Caco-2 (cell line): ENCODE measurements around the gene ARHGEF10L. TPM values are rescaled to one million over a fixed set of nuclear protein-coding genes. Genes with fewer than 3 reads are reported as not detected.
A peak's percentile ranks its signal among the peaks of the same experiment; 100 is the strongest.

ENCODE experiments used
- BruUV-seq: library from RNA; stranded (reverse); fragments of 400-500 nt; replicated peaks from 2 replicates; lab custom pipeline; 2021; lab: Mats Ljungman, UMichigan
- CTCF ChIA-PET: fragments of 300-600 bp; sonication (Branson Sonifier 250); formaldehyde crosslinking; loops from one replicate; lab custom pipeline; 2022; ENCODE audit warnings: antibody characterized with exemption; lab: Charles Lee
- POLR2A ChIA-PET: fragments of 300-600 bp; sonication (Branson Sonifier 250); formaldehyde crosslinking; loops from one replicate; lab custom pipeline; 2022; ENCODE audit warnings: antibody characterized with exemption; lab: Charles Lee
- DNase-seq, 2 experiments: peaks; one replicate each; pipeline versions ENCODE4 v3.0.0 to v3.0.0-alpha.2; 2020 to 2022
- H3K27me3 ChIP-seq: replicated peaks from 2 replicates; pipeline ENCODE4 v1.6.0; 2011; ENCODE audit warnings: low read length; ENCODE audit not compliant: control insufficient read depth, insufficient read depth
- H3K36me3 ChIP-seq: 2 replicates; pipeline ENCODE4 v1.5.1; 2011; ENCODE audit warnings: low read length; ENCODE audit not compliant: control insufficient read depth, insufficient read depth
- H3K4me1 ChIP-seq: fragments of 250-450 bp; sonication (Bioruptor Pico); 2 replicates; pipeline ENCODE4 v1.5.1; 2020; ENCODE audit warnings: mild to moderate bottlenecking
- H3K4me3 ChIP-seq: 2 replicates; pipeline ENCODE4 v1.5.1; 2011; ENCODE audit warnings: low read depth, mild to moderate bottlenecking, control low read depth, low read length
- H3K9me3 ChIP-seq: fragments of 250-450 bp; sonication (Bioruptor Pico); 2 replicates; pipeline ENCODE4 v1.5.1; 2020; ENCODE audit warnings: mild to moderate bottlenecking, moderate library complexity
- H3K27ac Mint-ChIP-seq: one replicate; pipeline ENCODE4 v1.8.0; 2022; ENCODE audit warnings: mixed read lengths; ENCODE audit not compliant: unreplicated experiment
- H3K27me3 Mint-ChIP-seq: one replicate; pipeline ENCODE4 v1.8.0; 2022; ENCODE audit warnings: mixed read lengths; ENCODE audit not compliant: insufficient read depth, unreplicated experiment
- H3K36me3 Mint-ChIP-seq: one replicate; pipeline ENCODE4 v1.8.0; 2022; ENCODE audit warnings: mild to moderate bottlenecking, mixed read lengths; ENCODE audit not compliant: insufficient read depth, unreplicated experiment
- H3K4me1 Mint-ChIP-seq: one replicate; pipeline ENCODE4 v1.8.0; 2022; ENCODE audit warnings: low read depth, mixed read lengths; ENCODE audit not compliant: unreplicated experiment
- H3K4me3 Mint-ChIP-seq: one replicate; pipeline ENCODE4 v1.8.0; 2022; ENCODE audit warnings: mild to moderate bottlenecking, moderate library complexity, mixed read lengths; ENCODE audit not compliant: unreplicated experiment
- H3K9me3 Mint-ChIP-seq: one replicate; pipeline ENCODE4 v1.8.0; 2022; ENCODE audit warnings: mixed read lengths; ENCODE audit not compliant: unreplicated experiment
- intact Hi-C: fragments of 100-400 bp; cut with micrococcal nuclease; formaldehyde crosslinking; loops from one replicate; pipeline ENCODE4 v1.10.0; 2022; ENCODE audit not compliant: unreplicated experiment
- total RNA-seq: library from RNA; stranded (reverse); gene quantifications from 2 replicates; pipeline ENCODE4 v1.2.3, GENCODE V29; 2022
- TF ChIP-seq, protein P1 (sequence below), 2 experiments: fragments of 200-600 bp in 1 of 2; IDR thresholded peaks; 1 replicate in 1 of 2; 2 replicates in 1 of 2; pipeline versions ENCODE4 v1.5.1 to v1.8.0; 2011 to 2022; ENCODE audit warnings: antibody characterized with exemption in 1 of 2, control low read depth in 1 of 2, inconsistent platforms in 1 of 2, low read depth in 1 of 2, low read length in 1 of 2, mild to moderate bottlenecking in 1 of 2, moderate library complexity in 1 of 2; ENCODE audit not compliant: insufficient read depth in 1 of 2, severe bottlenecking in 1 of 2, unreplicated experiment in 1 of 2

The ARHGEF10L gene
- total RNA-seq, 1 experiment from 2014 or later: 31.3 TPM

DNA sequence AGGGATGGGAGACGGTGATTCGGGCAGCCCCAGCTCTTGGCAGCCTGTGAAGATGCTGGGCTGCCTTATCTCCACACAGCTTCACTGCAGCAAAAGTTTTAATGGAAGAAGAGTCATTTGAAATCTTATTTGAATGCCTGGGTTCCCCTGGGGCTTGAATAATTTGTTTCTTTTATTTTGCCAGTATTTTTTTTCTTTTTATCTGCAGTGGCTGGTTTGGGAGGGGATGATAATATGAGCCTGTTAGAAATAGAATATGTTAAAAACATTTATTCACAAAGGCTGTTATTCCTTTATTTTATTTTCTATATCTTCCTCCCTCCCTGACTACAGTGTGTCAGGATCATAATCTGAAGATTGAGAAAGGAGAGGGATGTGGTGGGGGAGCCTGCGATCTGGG is 103.4 kb downstream of the ARHGEF10L start:
- Mint-ChIP-seq H3K27ac (no peak overlapping the region), H3K36me3 (peaks cover 21% of the 10 kb centered on the region), H3K9me3 (no peaks in the 10 kb centered on the region), H3K4me3 (no peak overlapping the region), H3K27me3 (no peaks in the 10 kb centered on the region), H3K4me1 (no peaks in the 10 kb centered on the region)
- Histone ChIP-seq H3K9me3 (no peaks in the 10 kb centered on the region), H3K4me1 (no peaks in the 10 kb centered on the region), H3K36me3 (no peaks in the 10 kb centered on the region), H3K4me3 (no peak overlapping the region), H3K27me3 (no peaks in the 10 kb centered on the region)
- DNase-seq: no peak
- POLR2A ChIA-PET: no interaction called here
- no TSS peak for BruUV-seq
- CTCF ChIA-PET: no interaction called here
- intact Hi-C loops: no loop called here
- TF ChIP-seq, protein P1, sequence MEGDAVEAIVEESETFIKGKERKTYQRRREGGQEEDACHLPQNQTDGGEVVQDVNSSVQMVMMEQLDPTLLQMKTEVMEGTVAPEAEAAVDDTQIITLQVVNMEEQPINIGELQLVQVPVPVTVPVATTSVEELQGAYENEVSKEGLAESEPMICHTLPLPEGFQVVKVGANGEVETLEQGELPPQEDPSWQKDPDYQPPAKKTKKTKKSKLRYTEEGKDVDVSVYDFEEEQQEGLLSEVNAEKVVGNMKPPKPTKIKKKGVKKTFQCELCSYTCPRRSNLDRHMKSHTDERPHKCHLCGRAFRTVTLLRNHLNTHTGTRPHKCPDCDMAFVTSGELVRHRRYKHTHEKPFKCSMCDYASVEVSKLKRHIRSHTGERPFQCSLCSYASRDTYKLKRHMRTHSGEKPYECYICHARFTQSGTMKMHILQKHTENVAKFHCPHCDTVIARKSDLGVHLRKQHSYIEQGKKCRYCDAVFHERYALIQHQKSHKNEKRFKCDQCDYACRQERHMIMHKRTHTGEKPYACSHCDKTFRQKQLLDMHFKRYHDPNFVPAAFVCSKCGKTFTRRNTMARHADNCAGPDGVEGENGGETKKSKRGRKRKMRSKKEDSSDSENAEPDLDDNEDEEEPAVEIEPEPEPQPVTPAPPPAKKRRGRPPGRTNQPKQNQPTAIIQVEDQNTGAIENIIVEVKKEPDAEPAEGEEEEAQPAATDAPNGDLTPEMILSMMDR (IDR thresholded peaks at IDR 0.05; ENCODE audit: insufficient read depth in 1 of 2, low read depth in 1 of 2, low read length in 1 of 2, severe bottlenecking in 1 of 2, unreplicated experiment in 1 of 2): no peak

DNA sequence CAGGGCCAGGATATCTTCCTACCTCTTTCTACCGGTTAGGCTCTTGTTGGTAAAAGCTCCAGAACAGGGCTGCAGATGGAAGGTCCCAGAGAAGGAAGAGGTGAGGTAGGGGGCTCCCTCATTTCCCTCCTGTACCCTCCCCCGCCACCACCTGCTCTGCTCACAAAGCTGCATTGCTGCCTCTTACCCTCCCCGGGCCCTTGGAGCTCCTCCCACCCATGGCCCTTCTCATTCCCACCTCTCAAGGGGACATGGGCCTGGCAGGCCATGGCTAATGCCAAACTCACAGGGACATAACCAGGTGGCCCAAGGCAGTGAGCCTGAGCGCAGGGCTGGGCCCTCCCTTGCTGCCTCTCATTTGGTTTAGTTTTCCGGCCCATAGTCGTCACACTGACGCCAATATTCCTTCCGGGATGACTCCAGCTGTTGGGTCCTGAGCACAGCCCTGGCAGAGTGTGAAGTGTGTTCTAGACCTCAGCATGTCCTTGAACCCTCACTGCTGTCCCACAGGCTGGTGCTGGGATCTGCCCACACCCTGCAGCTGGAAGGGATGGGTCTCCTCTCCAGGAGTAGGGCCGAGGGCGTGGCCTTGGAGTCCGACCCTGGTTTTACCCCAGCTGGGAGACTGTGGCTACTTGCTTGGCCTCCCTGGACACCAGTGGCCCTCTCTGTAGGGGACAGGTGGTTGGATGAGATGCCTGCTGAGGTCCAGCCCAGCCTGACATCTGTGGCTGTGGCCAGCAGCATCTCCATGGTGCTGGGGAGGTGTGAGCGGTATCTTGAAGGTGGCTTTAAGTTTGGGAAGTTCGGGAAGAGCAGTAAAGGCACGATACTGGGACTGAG is 104.6 kb downstream of the ARHGEF10L start:
- no peaks in the 10 kb centered on the region for H3K36me3 ChIP-seq
- ChIA-PET CTCF (no interaction called here), POLR2A (no interaction called here)
- Mint-ChIP-seq H3K4me1 (no peaks in the 10 kb centered on the region), H3K36me3 (peaks cover 20% of the 10 kb centered on the region), H3K27me3 (no peaks in the 10 kb centered on the region), H3K27ac (no peak overlapping the region), H3K4me3 (no peak overlapping the region), H3K9me3 (no peaks in the 10 kb centered on the region)
- TF ChIP-seq, protein P1 (IDR thresholded peaks at IDR 0.05; ENCODE audit: insufficient read depth in 1 of 2, low read depth in 1 of 2, low read length in 1 of 2, severe bottlenecking in 1 of 2, unreplicated experiment in 1 of 2): no peak
- DNase-seq: no peak
- H3K27me3 ChIP-seq: no peaks in the 10 kb centered on the region
- H3K4me1 ChIP-seq: no peaks in the 10 kb centered on the region
- no TSS peak for BruUV-seq
- H3K9me3 ChIP-seq: no peaks in the 10 kb centered on the region
- intact Hi-C loops: no loop called here
- no peak overlapping the region for H3K4me3 ChIP-seq

DNA sequence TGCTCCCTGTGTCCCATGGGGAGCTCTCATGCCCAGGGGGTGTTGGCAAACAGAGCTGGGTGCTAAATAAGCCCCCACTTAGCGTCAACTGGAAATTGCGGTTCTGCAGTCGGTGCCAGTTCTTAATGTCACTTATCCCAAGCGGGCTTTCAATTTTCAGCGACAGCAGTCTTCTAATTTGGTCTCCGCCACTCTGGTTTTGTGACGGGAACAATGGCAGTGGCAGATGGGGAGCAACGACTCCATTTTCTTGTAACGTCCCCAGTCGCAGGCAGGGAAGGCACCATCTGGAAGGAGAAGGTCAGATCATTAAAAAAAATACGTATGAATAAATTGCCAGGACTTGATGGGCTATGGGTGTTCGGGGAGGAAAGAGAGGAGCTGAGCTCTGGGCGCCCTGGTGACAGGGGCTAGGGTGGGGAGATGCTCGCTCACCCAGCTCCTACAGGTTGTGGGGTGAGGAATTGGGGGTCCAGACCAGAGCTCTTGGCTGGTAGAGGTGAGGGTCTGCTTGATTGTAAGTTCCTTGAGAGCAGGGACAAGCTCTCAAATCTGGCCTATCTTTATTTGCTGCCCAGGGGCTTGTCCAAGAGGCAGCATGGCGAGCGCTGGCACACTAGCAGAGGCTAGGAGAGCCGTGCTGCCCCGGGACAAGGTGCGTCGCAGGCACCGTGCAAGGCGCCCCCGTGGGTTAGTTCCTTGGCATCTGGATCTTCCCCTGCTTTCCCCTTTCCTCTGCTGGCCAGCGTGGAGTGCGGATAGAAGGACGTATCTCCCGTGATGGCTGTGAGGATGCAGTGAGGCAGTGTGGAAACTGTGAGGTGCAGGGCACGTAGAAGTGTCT is 105.8 kb downstream of the ARHGEF10L start:
- POLR2A ChIA-PET: no interaction called here
- Histone ChIP-seq H3K9me3 (no peaks in the 10 kb centered on the region), H3K36me3 (no peaks in the 10 kb centered on the region), H3K4me3 (no peak overlapping the region), H3K27me3 (no peaks in the 10 kb centered on the region), H3K4me1 (no peaks in the 10 kb centered on the region)
- H3K9me3 Mint-ChIP-seq: no peaks in the 10 kb centered on the region
- intact Hi-C loops: no loop called here
- CTCF ChIA-PET: no interaction called here
- DNase-seq: no peak
- peaks cover 23% of the 10 kb centered on the region for H3K36me3 Mint-ChIP-seq
- BruUV-seq: no TSS peak
- no peaks in the 10 kb centered on the region for H3K4me1 Mint-ChIP-seq
- no peak overlapping the region for H3K4me3 Mint-ChIP-seq
- peak overlapping the region; percentile 2 for H3K27ac Mint-ChIP-seq
- H3K27me3 Mint-ChIP-seq: no peaks in the 10 kb centered on the region
- TF ChIP-seq, protein P1 (IDR thresholded peaks at IDR 0.05; ENCODE audit: insufficient read depth in 1 of 2, low read depth in 1 of 2, low read length in 1 of 2, severe bottlenecking in 1 of 2, unreplicated experiment in 1 of 2): no peak
